Uterus (tissue), 4 donors: Measurements from ENCODE around the gene SSH2. TPM values are rescaled to one million over a fixed set of nuclear protein-coding genes. Genes with fewer than 3 reads are reported as not detected.
"Not testable (repeated sequence)": the region's sequence is repeated elsewhere in the genome, so short reads cannot be mapped to it uniquely, and the experiment has no call there.

Source experiments
- DNase-seq, 2 donors: peaks; one replicate each; pipeline ENCODE4 v3.0.0-alpha.2; 2019 to 2020
- H3K27ac ChIP-seq, 2 donors: fragments of 200-600 bp; sonication (generic); 1 replicate in 1 of 2; 2 replicates in 1 of 2; pipeline ENCODE4 v1.5.1; 2016 to 2018
- H3K27me3 ChIP-seq, 2 donors: fragments of 200-600 bp; sonication (generic); one replicate each; pipeline ENCODE4 v1.5.1; 2018 to 2019; ENCODE audit warnings: control low read depth in 1 of 2
- H3K36me3 ChIP-seq, 2 donors: fragments of 200-600 bp; sonication (generic); one replicate each; pipeline ENCODE4 v1.5.1; 2019; ENCODE audit warnings: control low read depth in 1 of 2
- H3K4me1 ChIP-seq, 2 donors: fragments of 200-600 bp; sonication (generic); one replicate each; pipeline ENCODE4 v1.5.1; 2018 to 2019; ENCODE audit warnings: control low read depth in 1 of 2
- H3K4me3 ChIP-seq, 2 donors: fragments of 200-600 bp; sonication (generic); 1 replicate in 1 of 2; 2 replicates in 1 of 2; pipeline ENCODE4 v1.5.1; 2018 to 2019; ENCODE audit warnings: mild to moderate bottlenecking in 1 of 2
- H3K9me3 ChIP-seq, 2 donors: fragments of 200-600 bp; sonication (generic); one replicate each; pipeline ENCODE4 v1.5.1; 2019; ENCODE audit warnings: control low read depth in 1 of 2
- CTCF ChIP-seq, 4 experiments: fragments of 200-600 bp in 2 of 4; fragments of 450-650 bp in 2 of 4; sonication (generic) in 2 of 4; IDR thresholded peaks; one replicate each; pipeline ENCODE4 v1.5.1; 2016 to 2019; ENCODE audit warnings: antibody characterized with exemption in 4 of 4, mild to moderate bottlenecking in 2 of 4, moderate library complexity in 1 of 4
- POLR2A ChIP-seq, 2 donors: fragments of 450-650 bp; IDR thresholded peaks; one replicate each; pipeline ENCODE4 v1.6.1; 2016; ENCODE audit warnings: antibody characterized with exemption in 2 of 2, mild to moderate bottlenecking in 1 of 2, moderate library complexity in 1 of 2
- intact Hi-C: fragments of 100-400 bp; cut with DNase I; formaldehyde crosslinking; loops from one replicate; pipeline ENCODE4 v1.15.1; 2023; ENCODE audit warnings: low total_unique reads
- total RNA-seq, 4 donors: library from RNA; depleted of rRNA in 3 of 4; stranded (reverse); fragments of >200 nt in 3 of 4; gene quantifications; one replicate each; pipeline versions ENCODE4 v1.1.0 to v1.2.4, GENCODE V29; 2014 to 2023
- donor health status: DM: yes; HTN: yes; CAD: no.

SSH2 gene
- total RNA-seq, 4 donors from 2014 or later, result 6.9 to 36.9 (median 11.5) TPM

GRCh38 chr17:29862951-29863350, 67.1 kb downstream of the SSH2 start:
- no peak for DNase-seq
- intact Hi-C loops, result no loop called here
- no peak overlapping the region for H3K27ac ChIP-seq
- H3K9me3 ChIP-seq, result no peaks in the 10 kb centered on the region
- no peaks in the 10 kb centered on the region for H3K27me3 ChIP-seq
- no peak overlapping the region for H3K4me3 ChIP-seq
- H3K36me3 ChIP-seq, result no peaks in the 10 kb centered on the region
- TF ChIP-seq CTCF (IDR thresholded peaks at IDR 0.05), result no peak
- TF ChIP-seq POLR2A (IDR thresholded peaks at IDR 0.05), result no peak
- H3K4me1 ChIP-seq, result no peaks in the 10 kb centered on the region

GRCh38 chr17:29862127-29862526, 67.9 kb downstream of the SSH2 start:
- TF ChIP-seq CTCF (IDR thresholded peaks at IDR 0.05) (no peak), POLR2A (IDR thresholded peaks at IDR 0.05) (no peak)
- Histone ChIP-seq H3K4me1 (no peaks in the 10 kb centered on the region), H3K4me3 (no peak overlapping the region), H3K36me3 (no peaks in the 10 kb centered on the region), H3K27me3 (no peaks in the 10 kb centered on the region), H3K9me3 (no peaks in the 10 kb centered on the region), H3K27ac (no peak overlapping the region)
- no peak for DNase-seq
- intact Hi-C loops, result no loop called here

- H3K4me3 ChIP-seq, H3K27ac ChIP-seq, H3K36me3 ChIP-seq, H3K27me3 ChIP-seq, H3K4me1 ChIP-seq, intact Hi-C loops, H3K9me3 ChIP-seq, DNase-seq: not testable (repeated sequence)
Measured at GRCh38 chr17:29859445-29859844, 70.6 kb downstream of the SSH2 start.

GRCh38 chr17:29857823-29858222, 72.2 kb downstream of the SSH2 start:
- Histone ChIP-seq H3K27me3 (no peaks in the 10 kb centered on the region), H3K36me3 (no peaks in the 10 kb centered on the region), H3K4me3 (no peak overlapping the region), H3K9me3 (no peaks in the 10 kb centered on the region), H3K27ac (no peak overlapping the region), H3K4me1 (no peaks in the 10 kb centered on the region)
- TF ChIP-seq POLR2A (IDR thresholded peaks at IDR 0.05) (no peak), CTCF (IDR thresholded peaks at IDR 0.05) (no peak)
- intact Hi-C loops, result no loop called here
- no peak for DNase-seq

- H3K36me3 ChIP-seq, intact Hi-C loops, H3K4me1 ChIP-seq, H3K27me3 ChIP-seq, H3K4me3 ChIP-seq, H3K9me3 ChIP-seq, H3K27ac ChIP-seq, DNase-seq: not testable (repeated sequence)
Measured at GRCh38 chr17:29857105-29857504, 72.9 kb downstream of the SSH2 start.

- Histone ChIP-seq H3K27me3 (no peaks in the 10 kb centered on the region), H3K27ac (no peak overlapping the region), H3K4me1 (no peaks in the 10 kb centered on the region), H3K9me3 (no peaks in the 10 kb centered on the region), H3K4me3 (no peak overlapping the region), H3K36me3 (no peaks in the 10 kb centered on the region)
- no peak for DNase-seq
- TF ChIP-seq POLR2A (IDR thresholded peaks at IDR 0.05) (no peak), CTCF (IDR thresholded peaks at IDR 0.05) (no peak)
- intact Hi-C loops, result no loop called here
Measured at GRCh38 chr17:29855686-29856085, 74.3 kb downstream of the SSH2 start.
